Measurements from ENCODE around the gene TMEM40.
"Not testable (repeated sequence)": the region's sequence is repeated elsewhere in the genome, so short reads cannot be mapped to it uniquely, and the experiment has no call there.

TMEM40 gene

GRCh38 chr3:12787967-12788690 is 29.1 kb upstream of the TMEM40 start:
- not testable (repeated sequence) for H3K36me3 Mint-ChIP-seq, ATAC-seq, H3K4me3 Mint-ChIP-seq, H3K9me3 Mint-ChIP-seq, H3K27ac Mint-ChIP-seq, H3K4me1 Mint-ChIP-seq
- H3K27me3 Mint-ChIP-seq: peaks cover 22% of the 10 kb centered on the region

- H3K9me3 Mint-ChIP-seq, H3K36me3 Mint-ChIP-seq, H3K4me1 Mint-ChIP-seq, ATAC-seq, H3K4me3 Mint-ChIP-seq, H3K27ac Mint-ChIP-seq: not testable (repeated sequence)
- peaks cover 30% of the 10 kb centered on the region for H3K27me3 Mint-ChIP-seq
Observed at GRCh38 chr3:12787346-12787745, 28.3 kb upstream of the TMEM40 start.

- no peak overlapping the region for H3K27ac Mint-ChIP-seq
- H3K9me3 Mint-ChIP-seq: no peaks in the 10 kb centered on the region
- no peaks in the 10 kb centered on the region for H3K36me3 Mint-ChIP-seq
- H3K4me3 Mint-ChIP-seq: no peak overlapping the region
- ATAC-seq: no peak
- H3K27me3 Mint-ChIP-seq: peaks cover 47% of the 10 kb centered on the region
- H3K4me1 Mint-ChIP-seq: peaks cover 5% of the 10 kb centered on the region
Observed at GRCh38 chr3:12785096-12785495, 26.0 kb upstream of the TMEM40 start.

- Mint-ChIP-seq H3K27ac (no peak overlapping the region), H3K4me1 (peaks cover 5% of the 10 kb centered on the region), H3K36me3 (no peaks in the 10 kb centered on the region), H3K27me3 (peaks cover 56% of the 10 kb centered on the region), H3K9me3 (no peaks in the 10 kb centered on the region), H3K4me3 (no peak overlapping the region)
- no peak for ATAC-seq
Observed at GRCh38 chr3:12782172-12782815, 23.2 kb upstream of the TMEM40 start.

GRCh38 chr3:12780751-12781150 is 21.7 kb upstream of the TMEM40 start:
- Mint-ChIP-seq H3K4me1 (peaks cover 5% of the 10 kb centered on the region), H3K27ac (no peak overlapping the region), H3K27me3 (peaks cover 46% of the 10 kb centered on the region), H3K9me3 (peaks cover under 1% of the 10 kb centered on the region), H3K36me3 (no peaks in the 10 kb centered on the region), H3K4me3 (no peak overlapping the region)
- ATAC-seq: no peak

GRCh38 chr3:12777171-12777570 is 18.1 kb upstream of the TMEM40 start:
- H3K27me3 Mint-ChIP-seq: peaks cover 26% of the 10 kb centered on the region
- H3K27ac Mint-ChIP-seq: no peak overlapping the region
- no peak overlapping the region for H3K4me3 Mint-ChIP-seq
- H3K9me3 Mint-ChIP-seq: peaks cover 14% of the 10 kb centered on the region
- H3K4me1 Mint-ChIP-seq: peaks cover 8% of the 10 kb centered on the region
- ATAC-seq: no peak
- peaks cover 5% of the 10 kb centered on the region for H3K36me3 Mint-ChIP-seq

GRCh38 chr3:12775970-12776369 is 16.9 kb upstream of the TMEM40 start:
- peaks cover 16% of the 10 kb centered on the region for H3K27me3 Mint-ChIP-seq
- H3K36me3 Mint-ChIP-seq, H3K4me3 Mint-ChIP-seq, ATAC-seq, H3K27ac Mint-ChIP-seq, H3K4me1 Mint-ChIP-seq: not testable (repeated sequence)
- H3K9me3 Mint-ChIP-seq: peaks cover 14% of the 10 kb centered on the region

GRCh38 chr3:12775226-12775625 is 16.2 kb upstream of the TMEM40 start:
- H3K27ac Mint-ChIP-seq: no peak overlapping the region
- ATAC-seq: no peak

GRCh38 chr3:12774619-12775018 is 15.6 kb upstream of the TMEM40 start:
- no peak overlapping the region for H3K27ac Mint-ChIP-seq
- H3K36me3 Mint-ChIP-seq: peaks cover 5% of the 10 kb centered on the region
- peaks cover 8% of the 10 kb centered on the region for H3K4me1 Mint-ChIP-seq
- peaks cover 9% of the 10 kb centered on the region for H3K27me3 Mint-ChIP-seq
- no peak for ATAC-seq
- H3K9me3 Mint-ChIP-seq: peaks cover 14% of the 10 kb centered on the region
- no peak overlapping the region for H3K4me3 Mint-ChIP-seq

More at GRCh38 chr3:12775226-12775625, 16.2 kb upstream of the TMEM40 start:
- H3K36me3 Mint-ChIP-seq: peaks cover 5% of the 10 kb centered on the region
- H3K9me3 Mint-ChIP-seq: peaks cover 14% of the 10 kb centered on the region
- H3K4me3 Mint-ChIP-seq: no peak overlapping the region
- H3K27me3 Mint-ChIP-seq: peaks cover 12% of the 10 kb centered on the region
- H3K4me1 Mint-ChIP-seq: peaks cover 8% of the 10 kb centered on the region

- Mint-ChIP-seq H3K4me1 (peaks cover 8% of the 10 kb centered on the region), H3K36me3 (peaks cover 5% of the 10 kb centered on the region), H3K9me3 (peaks cover 14% of the 10 kb centered on the region), H3K4me3 (no peak overlapping the region), H3K27me3 (peaks cover 9% of the 10 kb centered on the region), H3K27ac (no peak overlapping the region)
- no peak for ATAC-seq
Observed at GRCh38 chr3:12773710-12774086, 14.6 kb upstream of the TMEM40 start.

- Mint-ChIP-seq H3K4me3 (no peak overlapping the region), H3K27ac (no peak overlapping the region), H3K4me1 (peaks cover 8% of the 10 kb centered on the region)
Observed at GRCh38 chr3:12773030-12773709, 14.1 kb upstream of the TMEM40 start.

GRCh38 chr3:12772462-12772861 is 13.4 kb upstream of the TMEM40 start:
- Mint-ChIP-seq H3K4me3 (no peak overlapping the region), H3K27me3 (peaks cover 7% of the 10 kb centered on the region), H3K4me1 (peaks cover 8% of the 10 kb centered on the region), H3K27ac (no peak overlapping the region), H3K9me3 (peaks cover 14% of the 10 kb centered on the region), H3K36me3 (peaks cover 5% of the 10 kb centered on the region)
- no peak for ATAC-seq

More at GRCh38 chr3:12773030-12773709, 14.1 kb upstream of the TMEM40 start:
- no peak for ATAC-seq
- Mint-ChIP-seq H3K9me3 (peaks cover 14% of the 10 kb centered on the region), H3K27me3 (peaks cover 9% of the 10 kb centered on the region), H3K36me3 (peaks cover 5% of the 10 kb centered on the region)

- no peak for ATAC-seq
- H3K4me1 Mint-ChIP-seq: peaks cover 8% of the 10 kb centered on the region
- H3K4me3 Mint-ChIP-seq: no peak overlapping the region
- H3K36me3 Mint-ChIP-seq: peaks cover 5% of the 10 kb centered on the region
- peaks cover 14% of the 10 kb centered on the region for H3K27me3 Mint-ChIP-seq
- H3K9me3 Mint-ChIP-seq: peaks cover 14% of the 10 kb centered on the region
- H3K27ac Mint-ChIP-seq: no peak overlapping the region
Observed at GRCh38 chr3:12771236-12771635, 12.2 kb upstream of the TMEM40 start.

- no peak for ATAC-seq
- Mint-ChIP-seq H3K36me3 (peaks cover 5% of the 10 kb centered on the region), H3K27me3 (peaks cover 14% of the 10 kb centered on the region), H3K4me1 (peaks cover 8% of the 10 kb centered on the region), H3K4me3 (no peak overlapping the region), H3K9me3 (peaks cover 10% of the 10 kb centered on the region), H3K27ac (no peak overlapping the region)
Observed at GRCh38 chr3:12769761-12770160, 10.7 kb upstream of the TMEM40 start.

GRCh38 chr3:12768579-12769527 is 9.8 kb upstream of the TMEM40 start:
- peaks cover 14% of the 10 kb centered on the region for H3K27me3 Mint-ChIP-seq
- peaks cover 8% of the 10 kb centered on the region for H3K4me1 Mint-ChIP-seq
- ATAC-seq: no peak
- H3K4me3 Mint-ChIP-seq: no peak overlapping the region
- H3K9me3 Mint-ChIP-seq: peaks cover 9% of the 10 kb centered on the region
- H3K36me3 Mint-ChIP-seq: peaks cover 5% of the 10 kb centered on the region
- H3K27ac Mint-ChIP-seq: no peak overlapping the region
